ENCODE results near the gene CAB39.
A peak's percentile ranks its signal among the peaks of the same experiment; 100 is the strongest.
"Not testable (repeated sequence)": the region's sequence is repeated elsewhere in the genome, so short reads cannot be mapped to it uniquely, and the experiment has no call there.

The CAB39 gene

DNA sequence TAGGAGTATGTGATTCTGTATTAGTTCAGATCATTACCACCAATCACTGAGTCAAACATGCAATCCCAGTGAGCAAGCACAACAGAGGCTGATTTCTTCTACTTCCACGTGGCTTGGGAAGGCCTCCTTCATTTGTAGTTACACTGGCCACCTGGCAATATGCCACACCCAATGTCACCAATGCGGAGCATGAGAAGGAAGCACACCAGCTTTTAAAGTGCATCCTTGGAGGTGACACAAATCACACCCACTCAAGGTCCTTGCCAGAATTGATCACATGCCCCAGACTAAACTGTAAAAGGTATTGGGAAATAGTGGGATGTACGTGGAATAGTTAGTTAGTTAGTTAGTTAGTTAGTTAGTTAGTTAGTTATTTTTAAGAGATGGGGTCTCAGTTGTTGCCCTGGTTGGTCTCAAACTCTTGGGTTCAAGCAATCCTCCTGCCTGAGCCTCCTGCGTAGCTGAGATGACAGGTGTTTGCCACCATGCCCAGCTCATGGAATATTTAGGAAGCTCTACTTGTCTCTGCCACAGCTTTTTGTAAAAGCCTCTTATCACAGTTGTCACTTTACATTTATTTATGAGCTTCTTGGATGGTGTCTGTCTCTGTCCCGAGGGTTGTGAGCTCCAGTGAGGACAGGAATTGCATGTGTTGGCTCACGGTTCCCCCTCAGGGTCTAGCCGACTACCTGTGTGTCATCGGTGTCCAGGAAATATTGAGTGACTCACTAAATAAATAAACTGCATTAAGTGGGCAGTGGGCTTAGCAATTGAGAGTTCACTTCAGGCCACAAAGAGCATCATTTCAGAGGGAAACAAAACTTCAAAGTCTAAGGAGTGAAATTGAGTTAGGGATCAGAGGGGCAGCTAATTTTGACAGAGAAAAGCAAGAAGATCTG, 28.1 kb upstream of the CAB39 start:
- DNase-seq: peak; percentile 51

DNA sequence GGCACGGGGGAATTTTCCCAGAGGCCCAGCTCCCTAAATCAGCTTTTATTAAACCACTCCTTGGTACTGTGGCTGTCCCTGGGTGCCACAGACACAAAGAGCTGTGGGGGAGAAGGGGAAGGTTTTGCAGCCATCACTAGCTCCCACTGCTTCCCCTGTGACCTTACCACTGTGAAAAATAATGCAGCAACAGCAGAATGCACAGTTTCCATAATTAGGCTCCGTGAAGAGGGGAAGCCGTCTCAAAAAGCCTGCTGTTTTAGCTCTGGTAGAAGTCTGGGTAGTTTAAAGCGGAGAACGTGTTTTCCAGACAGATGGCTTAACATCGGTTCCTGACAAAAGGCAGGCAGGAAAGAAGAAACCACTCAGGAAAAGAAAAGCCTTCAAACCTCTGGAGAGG, 27.5 kb upstream of the CAB39 start:
- DNase-seq: no peak

DNA sequence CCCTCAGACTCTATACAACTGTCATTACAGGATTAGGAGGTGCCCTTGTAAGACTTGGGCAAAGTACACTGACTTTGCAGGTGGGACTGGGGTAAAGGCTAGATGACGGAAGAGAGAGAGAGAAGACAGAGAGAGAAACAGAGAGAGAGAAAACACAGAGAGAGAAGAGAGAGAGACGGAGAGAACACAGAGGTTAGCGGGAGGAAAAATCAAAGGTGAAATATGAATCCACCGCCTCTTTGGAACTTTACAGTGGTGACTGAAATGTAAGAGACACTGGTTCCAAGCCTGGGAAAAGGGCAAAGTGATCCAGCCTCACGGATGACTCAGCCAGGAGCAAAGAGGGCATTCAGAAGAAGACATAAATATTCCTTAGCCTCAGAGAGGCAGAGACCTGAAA, 25.1 kb upstream of the CAB39 start:
- DNase-seq: no peak

DNA sequence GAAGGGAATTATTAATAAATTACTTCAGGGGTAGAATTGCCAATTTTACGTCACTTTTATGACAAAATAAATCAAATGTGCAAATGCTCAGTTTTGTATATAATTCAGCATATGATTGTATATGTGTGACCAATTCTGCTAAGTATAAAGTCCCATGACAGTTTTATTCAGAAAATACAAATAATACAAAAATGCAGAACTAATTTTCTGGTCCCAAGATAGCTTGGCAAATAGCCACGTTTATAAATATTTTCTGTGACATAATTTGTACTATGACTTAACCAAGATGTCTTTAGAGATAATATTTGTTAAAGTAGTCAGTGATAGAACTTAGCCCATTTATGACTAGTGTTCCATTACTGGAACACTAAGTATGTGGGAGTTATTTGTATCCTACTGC, 24.2 kb upstream of the CAB39 start:
- DNase-seq: no peak

DNA sequence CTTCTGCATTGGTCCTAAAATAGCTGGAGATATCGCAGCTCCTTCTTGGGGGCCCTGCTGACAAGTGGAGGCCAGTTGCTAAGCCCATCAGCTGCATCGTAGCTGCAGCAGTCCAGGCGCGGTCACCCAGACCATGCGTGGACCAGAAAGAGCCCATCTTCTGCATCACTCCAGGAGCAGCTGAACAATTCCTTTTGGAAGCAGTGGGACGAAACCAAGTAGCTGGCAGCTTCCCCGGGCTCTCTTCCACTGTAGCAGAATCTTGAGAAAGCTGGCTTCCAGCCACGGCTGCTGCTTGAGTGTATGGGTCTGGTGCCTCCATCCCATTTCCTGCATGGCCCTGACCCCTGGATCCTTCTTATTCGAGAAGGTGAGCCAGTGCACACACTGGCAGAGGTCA, 22.2 kb upstream of the CAB39 start:
- peak; percentile 27 for DNase-seq

DNA sequence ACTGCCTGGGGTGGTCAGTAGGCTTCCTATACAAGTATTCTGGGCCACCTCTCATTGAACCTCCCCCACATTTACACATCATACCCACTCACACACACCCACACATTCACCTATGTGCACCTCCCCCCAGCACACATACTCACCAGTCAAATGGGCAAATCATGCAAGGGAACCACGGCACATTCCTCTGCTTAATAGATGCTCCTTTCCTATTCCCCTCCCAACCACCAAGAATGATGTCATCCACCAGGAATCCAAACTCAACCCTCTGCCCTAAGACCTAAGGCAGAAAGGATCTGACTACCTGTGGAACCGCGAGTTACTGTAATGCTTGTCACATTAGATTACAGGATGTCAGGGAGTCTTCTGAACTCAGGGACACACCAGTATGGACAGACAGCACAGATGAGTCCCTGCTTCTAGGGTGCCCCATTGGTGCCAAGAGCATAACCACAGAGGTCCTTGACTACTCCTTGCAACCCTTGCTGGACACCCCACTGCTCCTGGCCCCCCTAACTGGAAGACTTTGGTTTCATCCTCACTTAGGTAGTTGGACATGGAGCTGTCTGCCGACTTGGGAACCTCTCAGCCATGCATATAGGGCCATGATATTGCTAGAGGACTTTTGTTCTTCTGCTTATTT, 21.5 kb upstream of the CAB39 start:
- DNase-seq: peak; percentile 81

DNA sequence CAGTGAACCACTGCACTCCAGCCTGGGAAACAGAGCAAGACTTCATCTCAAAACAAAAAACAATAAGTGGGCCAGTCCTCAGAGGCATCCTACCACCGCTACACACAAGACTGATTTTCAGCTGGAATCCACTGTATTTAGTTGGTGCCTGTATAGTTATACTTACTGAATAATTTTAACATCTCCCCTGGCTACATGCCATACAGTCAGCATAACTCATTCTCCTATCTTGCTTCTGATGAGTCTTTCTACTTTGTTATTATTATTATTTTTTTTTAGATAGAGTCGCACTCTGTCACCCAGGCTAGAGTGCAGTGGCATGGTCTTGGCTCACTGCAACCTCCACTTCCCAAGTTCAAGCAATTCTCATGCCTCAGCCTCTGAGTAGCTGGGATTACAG, 19.9 kb upstream of the CAB39 start:
- DNase-seq: no peak

DNA sequence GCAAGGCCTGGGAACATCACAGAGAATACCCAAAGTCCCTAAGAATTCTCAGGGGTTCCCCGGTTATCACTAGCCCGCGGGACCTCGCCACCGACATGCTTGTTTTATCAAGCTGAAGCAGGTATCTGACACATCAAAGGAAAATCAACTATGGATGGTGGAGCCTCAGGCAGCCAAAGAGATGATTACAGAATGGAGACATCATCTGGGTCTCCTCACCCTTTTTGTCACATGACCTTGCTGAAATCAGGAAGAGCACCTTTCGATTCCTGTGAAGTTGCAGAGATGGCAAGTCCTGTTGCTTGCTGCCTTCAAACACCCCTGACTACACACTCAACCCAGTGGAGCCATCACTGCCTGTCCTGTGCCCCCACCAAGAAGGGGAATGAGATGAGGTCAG, 19.2 kb upstream of the CAB39 start:
- no peak for DNase-seq

DNA sequence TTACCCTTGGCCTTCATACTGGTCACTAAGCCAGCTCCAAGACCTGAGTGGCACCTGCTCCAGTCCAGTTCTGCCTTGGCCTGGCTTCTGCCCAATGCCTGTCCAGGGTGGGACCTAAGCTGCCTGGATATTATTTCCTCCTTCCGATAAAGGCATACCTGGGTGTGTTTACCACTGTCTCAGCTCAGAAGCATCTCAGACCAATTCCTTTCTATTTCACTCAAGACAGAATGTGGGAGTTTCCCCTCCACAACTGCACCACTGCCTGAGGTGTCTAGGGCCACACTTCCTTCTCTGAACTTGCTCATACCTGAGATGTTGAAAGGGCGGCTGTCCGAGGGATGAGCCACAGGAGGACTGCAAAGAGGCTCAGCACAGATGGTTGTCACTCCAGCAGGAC, 18.4 kb upstream of the CAB39 start:
- DNase-seq: no peak

DNA sequence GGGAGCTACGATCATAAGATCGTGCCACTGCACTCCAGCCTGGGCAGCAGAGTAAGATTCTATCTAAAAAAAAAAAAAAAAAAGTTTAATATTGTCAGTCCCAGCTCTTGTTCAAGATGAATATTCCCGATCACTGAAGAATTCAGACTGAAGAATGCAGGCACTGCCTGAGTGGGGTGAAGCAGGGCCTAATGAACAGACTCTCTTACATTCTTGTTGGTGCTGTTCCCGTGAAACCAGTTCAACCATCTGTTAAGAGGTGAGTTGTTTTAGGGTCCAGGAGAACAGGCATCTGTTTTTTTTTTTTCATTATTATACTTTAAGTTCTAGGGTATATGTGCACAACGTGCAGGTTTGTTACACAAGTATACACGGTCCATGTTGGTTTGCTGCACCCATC, 17.1 kb upstream of the CAB39 start:
- DNase-seq: no peak

DNA sequence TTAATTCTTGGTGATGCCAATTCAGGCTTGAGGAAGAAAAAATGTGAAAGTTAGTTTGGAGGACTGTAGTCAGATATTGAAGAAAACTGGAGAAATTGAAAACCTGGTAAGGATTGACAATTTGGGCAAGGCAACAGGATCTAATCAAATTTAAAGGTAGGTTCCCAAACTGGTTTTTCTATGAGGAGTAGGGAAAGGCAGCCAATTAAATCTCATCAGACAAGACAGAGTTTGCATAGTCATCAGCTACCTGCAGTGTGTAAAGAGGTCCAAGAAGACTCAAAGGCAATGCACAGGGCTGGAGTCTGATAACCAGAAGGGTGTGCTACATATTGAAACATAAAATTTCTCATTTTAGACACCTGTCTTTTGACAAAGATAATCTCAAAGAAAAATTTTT, 16.0 kb upstream of the CAB39 start:
- no peak for DNase-seq

DNA sequence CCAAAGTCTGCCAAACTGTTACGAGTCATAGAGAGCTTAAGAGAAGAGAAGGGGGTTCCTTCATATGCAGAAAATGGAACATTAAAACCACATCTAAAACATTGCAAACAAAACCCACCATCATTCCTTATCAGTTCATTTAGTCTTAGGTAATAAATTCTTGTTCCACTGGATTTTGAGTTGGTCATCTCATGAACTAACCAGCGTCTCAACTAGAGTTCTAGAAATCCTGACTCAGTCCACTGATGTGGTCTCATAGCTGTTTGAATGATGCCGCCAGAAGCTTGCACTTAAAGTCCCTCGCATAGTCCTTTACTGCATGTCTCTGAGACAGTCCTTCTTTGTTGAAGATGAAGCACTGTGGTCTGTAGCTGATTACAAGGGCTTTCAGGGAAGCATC, 15.0 kb upstream of the CAB39 start:
- no peak for DNase-seq

DNA sequence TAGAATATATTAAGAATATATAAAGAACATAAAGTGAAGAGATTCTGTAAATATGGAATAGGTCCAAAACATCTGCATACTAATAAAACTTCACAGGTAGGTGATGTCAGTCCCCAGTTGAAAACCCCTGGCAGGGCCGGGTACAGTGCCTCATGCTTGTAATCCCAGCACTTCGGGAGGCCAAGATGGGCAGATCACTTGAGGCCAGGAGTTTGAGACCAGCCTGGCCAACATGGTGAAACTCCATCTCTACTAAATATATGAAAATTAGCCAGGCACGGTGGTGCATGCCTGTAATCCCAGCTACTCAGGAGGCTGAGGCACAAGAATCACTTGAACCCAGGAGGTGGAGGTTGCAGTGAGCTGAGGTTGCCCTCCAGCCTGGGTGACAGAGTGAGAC, 13.9 kb upstream of the CAB39 start:
- not testable (repeated sequence) for DNase-seq

DNA sequence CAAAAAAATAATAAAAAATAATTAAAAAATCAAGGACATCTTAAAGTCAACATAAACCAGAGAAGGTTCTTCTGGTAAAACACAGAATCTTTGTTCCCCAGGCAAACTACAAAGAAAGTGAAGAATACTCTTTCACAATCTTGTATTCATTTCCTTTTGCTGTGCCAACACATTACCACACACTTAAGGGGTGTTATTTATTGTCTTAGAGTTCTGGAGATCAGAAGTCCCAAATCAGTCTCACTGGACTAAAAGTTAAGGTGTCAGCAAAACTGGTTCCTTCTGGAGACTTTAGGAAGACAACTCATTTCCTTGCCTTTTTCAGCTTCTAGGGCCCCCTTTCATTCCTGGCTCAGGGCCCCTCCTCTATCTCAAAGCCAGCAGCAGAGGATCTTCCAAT, 12.2 kb upstream of the CAB39 start:
- DNase-seq: no peak

DNA sequence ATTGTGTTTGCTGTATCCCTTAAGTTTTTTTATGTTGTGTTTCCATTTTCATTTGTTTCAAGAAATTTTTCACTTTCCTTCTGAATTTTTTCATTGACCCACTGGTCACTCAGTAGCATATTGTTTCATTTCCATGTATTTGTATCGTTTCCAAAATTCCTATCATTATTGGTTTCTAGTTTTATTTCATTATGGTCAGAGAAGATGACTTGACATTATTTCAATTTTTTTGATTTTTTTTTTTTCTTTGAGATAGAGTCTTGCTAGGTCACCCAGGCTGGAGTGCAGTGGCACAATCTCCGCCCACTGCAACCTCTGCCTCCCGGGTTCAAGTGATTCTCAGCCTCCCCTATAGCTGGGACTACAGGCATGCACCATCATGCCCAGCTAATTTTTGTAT, 11.3 kb upstream of the CAB39 start:
- no peak for DNase-seq

DNA sequence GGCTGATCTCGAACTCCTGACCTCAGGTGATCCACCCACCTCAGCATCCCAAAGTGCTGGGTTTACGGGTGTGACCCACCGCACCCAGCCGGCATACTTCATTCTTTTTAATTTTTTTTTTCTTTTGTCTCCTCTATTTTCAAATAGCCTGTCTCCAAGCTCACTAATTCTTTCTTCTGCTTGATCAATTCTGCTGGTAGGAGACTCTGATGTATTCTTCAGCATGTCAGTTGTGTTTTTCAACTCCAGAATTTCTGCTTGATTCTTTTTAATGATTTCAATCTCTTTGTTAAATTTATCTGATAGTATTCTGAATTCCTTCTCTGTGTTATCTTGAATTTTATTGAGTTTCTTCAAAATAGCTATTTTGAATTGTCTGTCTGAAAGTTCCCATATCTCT, 10.2 kb upstream of the CAB39 start:
- not testable (repeated sequence) for DNase-seq

DNA sequence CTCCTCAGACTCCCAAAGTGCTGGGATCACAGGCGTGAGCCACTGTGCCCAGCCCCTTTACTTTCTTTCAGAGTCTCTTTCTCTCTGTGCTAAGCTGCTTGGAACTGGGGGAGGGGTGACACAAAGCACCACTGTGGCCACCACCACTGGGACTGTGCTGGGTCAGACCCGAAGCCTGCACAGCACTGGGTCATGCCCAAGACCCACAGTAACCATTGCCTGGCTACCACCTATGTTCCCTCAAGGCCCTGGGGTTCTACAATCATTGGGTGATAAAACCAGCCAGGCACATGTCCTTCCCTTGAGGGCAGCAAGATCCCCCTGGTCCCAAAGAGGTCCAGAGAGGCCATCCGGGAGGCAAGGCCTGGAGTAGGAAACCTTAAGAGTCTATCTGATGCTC, 9.1 kb upstream of the CAB39 start:
- DNase-seq: no peak

DNA sequence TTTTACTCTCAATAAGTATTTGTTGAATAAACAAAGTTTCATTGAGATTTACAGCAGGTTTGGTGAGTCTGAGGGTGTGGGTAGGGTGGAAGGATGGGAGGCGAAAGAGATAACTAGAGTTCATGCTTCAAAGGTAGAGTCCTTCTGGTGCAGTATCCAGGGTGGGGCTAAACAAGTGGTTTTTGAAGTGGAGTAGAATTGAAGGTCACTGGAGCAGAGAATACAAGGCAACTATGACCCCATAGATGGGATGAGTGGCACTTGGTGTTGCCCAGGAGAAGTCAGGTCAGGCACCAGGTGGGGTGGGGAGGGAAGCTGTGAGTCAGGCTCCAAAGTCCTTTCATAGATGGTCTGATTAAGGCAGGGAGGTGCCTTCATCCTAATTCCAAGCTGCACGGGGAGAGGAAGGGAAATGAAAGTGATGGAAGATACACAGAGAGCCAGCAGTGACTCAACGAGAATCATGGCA, 6.6 kb upstream of the CAB39 start:
- DNase-seq: no peak

DNA sequence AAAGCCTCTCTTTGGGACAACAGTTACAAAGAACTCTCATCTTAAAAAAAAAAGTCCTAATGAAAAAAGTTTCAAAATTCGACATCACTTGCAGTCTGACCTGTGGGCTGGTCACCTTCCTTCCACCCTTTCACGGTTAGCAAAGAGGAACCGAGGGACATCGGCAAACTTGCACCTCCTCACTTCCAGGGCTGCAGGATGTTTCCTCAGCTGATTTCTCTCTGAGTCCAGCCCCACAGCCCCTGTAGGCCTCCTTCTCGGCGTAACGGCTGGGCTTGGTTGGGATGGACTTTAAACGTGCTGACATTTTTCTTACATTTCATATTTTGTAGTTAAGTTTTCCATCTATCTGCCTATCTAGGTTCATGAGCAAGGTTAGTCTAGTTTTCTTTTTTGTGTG, 5.7 kb upstream of the CAB39 start:
- no peak for DNase-seq

DNA sequence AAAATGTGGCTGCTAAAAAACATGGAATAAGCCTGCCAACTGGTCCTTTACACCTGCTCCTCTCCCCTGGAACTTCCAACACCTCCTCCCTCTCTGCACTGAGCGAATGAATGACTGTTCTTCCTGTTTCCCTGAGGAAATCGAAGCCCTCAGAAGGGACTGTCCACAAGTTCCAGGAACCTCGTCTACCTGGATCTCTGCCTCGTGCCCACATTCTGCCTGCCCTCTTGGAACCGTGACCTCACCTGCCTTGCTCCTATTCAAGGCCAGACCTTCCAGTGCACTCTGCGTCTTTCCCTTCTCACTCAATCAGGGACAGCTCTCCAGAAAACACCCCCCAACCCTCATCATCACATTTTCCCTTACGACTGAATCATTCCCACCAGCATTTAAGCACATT, 4.4 kb upstream of the CAB39 start:
- no peak for DNase-seq

DNA sequence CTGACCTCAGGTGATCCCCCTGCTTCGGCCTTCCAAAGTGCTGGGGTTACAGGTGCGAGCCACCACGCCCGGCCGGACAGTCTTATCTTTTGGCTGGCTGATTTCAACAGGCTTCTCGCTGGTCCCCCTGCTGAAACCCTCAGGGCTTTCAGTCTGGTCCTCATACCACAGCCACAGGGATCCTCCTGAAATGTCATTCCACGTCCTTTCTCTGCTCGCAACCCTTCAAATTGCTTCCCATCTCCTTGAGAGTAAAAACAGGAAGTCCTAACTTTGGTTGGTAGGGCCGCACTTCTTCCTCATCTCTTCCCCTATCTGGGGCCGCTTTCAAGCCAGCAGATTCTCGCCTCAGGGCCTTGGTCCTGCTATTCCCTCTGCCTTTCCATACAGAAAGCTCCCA, 1.4 kb upstream of the CAB39 start:
- no peak for DNase-seq

DNA sequence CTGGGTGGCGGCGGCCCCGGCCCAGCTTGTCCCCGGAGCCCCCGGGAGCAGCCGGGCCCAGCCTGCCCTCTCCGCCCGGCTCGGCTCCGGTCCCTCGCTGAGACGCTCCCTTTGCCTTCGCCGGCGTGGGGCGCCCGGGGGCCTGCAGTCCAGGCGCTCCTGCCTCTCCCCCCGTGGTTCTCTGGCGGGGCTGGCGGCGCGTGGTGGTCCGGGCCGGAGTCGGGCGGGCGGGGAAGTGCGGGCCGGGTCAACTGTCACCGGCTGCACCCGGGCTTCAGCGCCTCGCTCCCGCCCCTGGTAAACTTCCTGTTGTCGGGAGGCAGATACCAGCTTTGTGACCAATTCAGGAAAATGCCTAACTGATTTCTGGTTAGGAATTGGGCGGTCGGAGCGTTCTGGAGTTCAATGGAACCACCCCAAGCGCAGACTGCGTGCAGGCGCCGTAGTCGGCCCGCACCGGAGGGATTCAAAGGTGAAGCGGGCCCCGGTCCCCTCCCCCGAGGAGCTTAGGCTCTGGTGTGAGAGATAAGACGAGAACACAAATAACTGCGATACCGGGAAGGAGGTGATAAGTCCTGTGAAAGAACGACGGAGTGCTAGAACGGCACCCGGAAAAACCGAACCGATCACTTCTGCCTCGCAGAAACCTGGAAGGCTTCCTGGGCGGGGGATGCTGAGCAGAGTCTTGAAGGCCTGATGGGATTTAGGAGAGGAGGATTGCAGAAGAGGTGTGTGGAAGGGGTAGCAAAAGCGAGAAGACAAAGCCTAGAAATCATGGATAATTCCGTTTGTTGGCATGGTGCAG, 891 bp downstream of the CAB39 start:
- DNase-seq: no peak

DNA sequence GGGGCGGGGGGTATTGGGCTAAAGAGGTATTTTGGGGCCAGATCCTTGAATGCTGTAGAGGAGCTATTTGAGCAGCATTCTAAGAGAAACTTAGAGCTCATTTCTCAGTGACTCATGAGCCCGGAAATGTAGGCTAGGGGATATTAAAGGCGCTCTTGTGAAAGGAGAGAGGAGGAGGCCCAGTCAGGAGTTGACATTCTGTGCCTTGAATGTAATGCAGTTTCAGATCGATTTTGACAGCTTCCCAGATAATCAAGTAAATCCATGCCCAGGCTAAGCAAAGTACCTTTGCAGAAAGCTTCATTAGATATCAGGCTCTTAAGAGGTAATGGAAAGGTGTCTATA, 1.5 kb downstream of the CAB39 start:
- peak; percentile 80 for DNase-seq

DNA sequence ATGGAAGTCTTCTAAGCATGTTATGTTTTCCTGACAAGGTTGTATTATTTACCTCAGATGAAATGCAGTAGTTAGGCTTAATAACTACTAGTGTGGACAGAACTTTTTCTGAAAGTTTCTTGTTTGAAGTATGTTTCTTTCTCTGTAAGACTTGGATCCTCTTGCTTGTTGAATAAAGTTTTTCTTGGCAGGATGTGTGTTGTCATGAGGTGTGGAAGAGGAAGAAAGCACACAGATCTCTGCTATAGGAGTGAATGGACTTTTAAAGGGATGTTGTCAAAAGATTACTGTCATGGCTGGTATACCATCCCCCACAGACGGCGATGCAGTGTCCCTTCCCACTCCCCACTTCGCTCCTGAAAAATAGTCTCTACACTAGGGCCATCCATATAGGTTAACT, 2.6 kb downstream of the CAB39 start:
- DNase-seq: no peak

All from fibroblast of skin of right quadriceps (primary cell).